Psoas muscle (tissue), 8 donors: Measurements from ENCODE around the gene GDPD5. TPM values are rescaled to one million over a fixed set of nuclear protein-coding genes. Genes with fewer than 3 reads are reported as not detected.

Source experiments
- ATAC-seq, 4 donors: fragments of 200-7000 bp; cut with Tn5 transposase; one replicate each; pipeline ENCODE4 v1.9.1; 2020; ENCODE audit warnings: moderate library complexity in 3 of 4, mild to moderate bottlenecking in 2 of 4
- DNase-seq, 2 donors: peaks; one replicate each; pipeline ENCODE4 v3.0.0-alpha.2; 2020
- H3K27ac ChIP-seq: fragments of 200-600 bp; one replicate; pipeline ENCODE4 v1.8.0; 2022
- H3K27me3 ChIP-seq, 3 donors: fragments of 200-600 bp in 1 of 3; one replicate each; pipeline versions ENCODE4 v1.6.1 to v1.8.0; 2013 to 2022; ENCODE audit warnings: low read length in 2 of 3, mild to moderate bottlenecking in 2 of 3, moderate library complexity in 1 of 3; ENCODE audit not compliant: insufficient read depth in 3 of 3
- H3K36me3 ChIP-seq, 2 donors: fragments of 200-600 bp in 1 of 2; one replicate each; pipeline versions ENCODE4 v1.6.1 to v1.8.0; 2013 to 2022; ENCODE audit warnings: low read depth in 1 of 2, mild to moderate bottlenecking in 1 of 2, moderate library complexity in 1 of 2; ENCODE audit not compliant: insufficient read depth in 1 of 2
- H3K4me1 ChIP-seq: fragments of 200-600 bp; one replicate; pipeline ENCODE4 v1.8.0; 2022
- H3K4me3 ChIP-seq: fragments of 200-600 bp; one replicate; pipeline ENCODE4 v1.8.0; 2022; ENCODE audit warnings: mild to moderate bottlenecking
- H3K9me3 ChIP-seq: fragments of 200-600 bp; one replicate; pipeline ENCODE4 v1.8.0; 2022
- CTCF ChIP-seq: fragments of 200-600 bp; IDR thresholded peaks from one replicate; pipeline ENCODE4 v1.8.0; 2022; ENCODE audit warnings: antibody characterized with exemption
- WGBS, 3 donors: extraction: QIAGEN DNeasy Blood & Tissue Kit; methylation state at CpG; one replicate each; pipeline versions ENCODE4 v1.1.6 to v1.1.7; 2013; 5-methylcytosine and 5-hydroxymethylcytosine counted together
- intact Hi-C, 2 donors: fragments of 100-400 bp; cut with DNase I; formaldehyde crosslinking; loops; one replicate each; pipeline versions ENCODE4 v1.11.0 to v1.14.2; 2022
- polyA plus RNA-seq, 3 donors: library from polyadenylated mRNA; stranded (reverse); fragments of 200-250 nt; gene quantifications; one replicate each; pipeline ENCODE4 v1.2.3, GENCODE V29; 2013
- total RNA-seq, 4 donors: library from RNA; stranded (reverse); fragmentation: NEBNext Ultra II Directional in 2 of 4; extraction: Animal tissue kit (Norgen Biotek cat#: 25700) in 2 of 4; gene quantifications; one replicate each; pipeline versions ENCODE4 v1.2.1 to v1.2.4, GENCODE V29; 2021 to 2023
- donor health status: healthy with polysubstance abuse.
- donor health status: DM: no; HTN: no; CAD: no; lungs with moderate emphysema.
- donor health status: Bipolar disorder and iron deficiency.
- donor health status: healthy.
- donor health status: DM: yes; HTN: yes; CAD: no.
- donor health status: DM: no; HTN: no; CAD: no.
- donor health status: DM: no; HTN: no; CAD: no.
- donor health status: DM: yes; HTN: yes; CAD: no.

The GDPD5 gene
- total and polyA plus RNA-seq, 7 donors, result 2.7 to 16.5 (median 11.5) TPM

- H3K4me3 ChIP-seq, result peak overlapping the region; percentile 4
- ATAC-seq (no peak), DNase-seq (peak in 1 of 2 donors; percentile 62)
- no peaks in the 10 kb centered on the region for H3K36me3 ChIP-seq
- TF ChIP-seq CTCF, result no peak
- intact Hi-C loops, result no loop called here
- WGBS, 3 donors, result 31 to 39% (median 35%) methylated on average over 8 of the region's 8 CpGs
- peak overlapping the region; percentile 71 for H3K27ac ChIP-seq
- H3K9me3 ChIP-seq, result no peaks in the 10 kb centered on the region
- H3K4me1 ChIP-seq, result peaks cover 40% of the 10 kb centered on the region
- H3K27me3 ChIP-seq, result no peaks in the 10 kb centered on the region
Observed at GRCh38 chr11:75558939-75559843, 33.5 kb upstream of the GDPD5 start.

- Histone ChIP-seq H3K36me3 (no peaks in the 10 kb centered on the region), H3K27ac (peak overlapping the region; percentile 71), H3K4me1 (peaks cover 42% of the 10 kb centered on the region), H3K9me3 (no peaks in the 10 kb centered on the region), H3K27me3 (no peaks in the 10 kb centered on the region), H3K4me3 (peak overlapping the region; percentile 4)
- ATAC-seq, result no peak
- intact Hi-C loops, result no loop called here
- peak in 1 of 2 donors; percentile 55 for DNase-seq
- no peak for TF ChIP-seq CTCF
- 54 to 59% (median 58%) methylated on average over 17 of the region's 17 CpGs for WGBS, 3 donors
Observed at GRCh38 chr11:75557666-75558494, 32.1 kb upstream of the GDPD5 start.

GRCh38 chr11:75556275-75556674, 30.5 kb upstream of the GDPD5 start:
- no peak overlapping the region for H3K4me3 ChIP-seq
- WGBS, 3 donors, result 67 to 81% (median 79%) methylated on average over 3 of the region's 3 CpGs
- no peak for TF ChIP-seq CTCF
- intact Hi-C loops, result no loop called here
- no peak for DNase-seq
- H3K36me3 ChIP-seq, result no peaks in the 10 kb centered on the region
- no peak for ATAC-seq
- no peak overlapping the region for H3K27ac ChIP-seq
- peaks cover 43% of the 10 kb centered on the region for H3K4me1 ChIP-seq
- H3K27me3 ChIP-seq, result no peaks in the 10 kb centered on the region
- no peaks in the 10 kb centered on the region for H3K9me3 ChIP-seq

- no peak for TF ChIP-seq CTCF
Observed at GRCh38 chr11:75555079-75555811, 29.5 kb upstream of the GDPD5 start.

More at GRCh38 chr11:75555079-75555811, 29.5 kb upstream of the GDPD5 start:
- Histone ChIP-seq H3K36me3 (no peaks in the 10 kb centered on the region), H3K27ac (peak overlapping the region; percentile 73), H3K27me3 (no peaks in the 10 kb centered on the region), H3K4me1 (peaks cover 43% of the 10 kb centered on the region), H3K4me3 (no peak overlapping the region), H3K9me3 (no peaks in the 10 kb centered on the region)
- DNase-seq, result no peak
- intact Hi-C loops, result no loop called here
- WGBS, 3 donors, result 78 to 88% (median 81%) methylated on average over 12 of the region's 12 CpGs
- no peak for ATAC-seq
